ENCODE measurements around the gene MAPK10.

The MAPK10 gene

GRCh38 chr4:86389664-86390063 lies 29.8 kb upstream of the MAPK10 start:
- CTCF ChIA-PET: no interaction called here
- no peak for DNase-seq (ENCODE audit: low read depth, low spot score)
- TF ChIP-seq CTCF (IDR thresholded peaks at IDR 0.05; ENCODE audit: insufficient read depth, low read length, missing control alignments): no peak
- POLR2A ChIA-PET: no interaction called here
- H3K4me3 ChIP-seq (ENCODE audit: low read depth, low read length): no peak overlapping the region

DNA sequence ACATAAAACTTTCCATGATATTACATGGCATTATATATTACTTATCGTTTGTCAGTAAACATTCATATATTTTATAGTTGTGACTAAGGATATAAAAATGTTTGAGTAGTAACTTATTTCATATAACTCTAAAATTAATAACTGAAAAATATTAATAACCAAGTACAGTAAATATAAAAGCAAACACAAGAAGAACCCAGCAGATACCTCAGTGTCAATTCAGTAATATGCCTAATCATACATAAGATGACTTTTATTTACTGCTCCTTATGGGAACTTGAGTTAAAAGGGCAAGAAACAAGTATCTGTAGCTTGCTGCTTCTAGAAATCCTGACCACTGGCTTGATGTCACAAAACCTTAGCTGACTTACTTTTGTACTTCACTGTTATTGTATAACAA lies 28.4 kb upstream of the MAPK10 start:
- no peak for TF ChIP-seq CTCF (IDR thresholded peaks at IDR 0.05; ENCODE audit: insufficient read depth, low read length, missing control alignments)
- ChIA-PET CTCF (no interaction called here), POLR2A (no interaction called here)
- DNase-seq (ENCODE audit: low read depth, low spot score): no peak
- H3K4me3 ChIP-seq (ENCODE audit: low read depth, low read length): no peak overlapping the region

DNA sequence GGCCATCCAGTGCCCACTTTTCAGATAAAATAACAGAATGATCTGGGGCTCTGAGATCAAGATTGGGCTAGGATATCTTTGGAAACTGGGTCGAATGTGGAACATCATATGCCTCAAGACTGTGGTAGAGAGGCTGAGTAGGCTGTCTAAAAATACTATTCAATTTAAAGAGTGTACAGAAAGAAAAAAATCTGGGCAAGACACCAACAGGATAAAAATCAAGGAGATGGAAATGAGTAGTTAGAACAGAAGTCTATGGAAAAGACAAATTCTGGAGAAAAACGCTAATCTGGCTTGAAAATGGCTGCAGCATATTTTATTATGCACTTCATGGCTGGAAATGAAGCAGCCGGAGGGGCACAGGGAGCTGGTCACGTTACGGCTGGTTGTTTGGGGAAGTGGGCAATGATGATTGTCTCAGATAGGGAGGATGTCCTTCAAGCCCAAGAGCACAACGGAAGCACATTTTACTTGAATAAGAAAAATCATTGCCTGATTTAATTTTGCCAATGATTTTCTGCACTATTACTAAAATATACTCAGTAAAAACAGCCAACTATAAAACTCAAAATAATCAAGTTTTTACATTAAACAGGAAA lies 27.1 kb upstream of the MAPK10 start:
- no peak for DNase-seq (ENCODE audit: low read depth, low spot score)
- H3K4me3 ChIP-seq (ENCODE audit: low read depth, low read length): no peak overlapping the region
- no peak for TF ChIP-seq CTCF (IDR thresholded peaks at IDR 0.05; ENCODE audit: insufficient read depth, low read length, missing control alignments)
- ChIA-PET CTCF (no interaction called here), POLR2A (no interaction called here)

DNA sequence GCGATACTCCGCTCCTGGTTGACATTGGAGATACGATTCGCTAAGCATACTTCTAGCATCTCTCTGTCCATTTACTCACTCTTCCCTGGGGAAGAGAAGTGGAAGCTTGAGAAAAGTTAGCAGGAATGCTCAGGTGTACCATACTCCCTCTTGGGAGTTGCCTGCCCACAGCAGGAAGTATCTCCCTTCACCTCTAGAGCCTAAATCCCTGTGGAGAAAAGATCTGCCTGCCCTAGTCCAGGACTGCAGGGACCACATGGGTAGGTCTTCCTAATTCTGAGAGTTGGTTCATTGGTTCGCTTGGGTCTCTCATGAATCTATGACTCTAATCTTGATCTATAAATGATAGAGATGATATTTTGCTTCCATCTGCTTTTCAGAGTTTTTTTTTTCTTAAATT lies 26.3 kb upstream of the MAPK10 start:
- ChIA-PET CTCF (no interaction called here), POLR2A (no interaction called here)
- no peak for DNase-seq (ENCODE audit: low read depth, low spot score)
- H3K4me3 ChIP-seq (ENCODE audit: low read depth, low read length): no peak overlapping the region
- no peak for TF ChIP-seq CTCF (IDR thresholded peaks at IDR 0.05; ENCODE audit: insufficient read depth, low read length, missing control alignments)

DNA sequence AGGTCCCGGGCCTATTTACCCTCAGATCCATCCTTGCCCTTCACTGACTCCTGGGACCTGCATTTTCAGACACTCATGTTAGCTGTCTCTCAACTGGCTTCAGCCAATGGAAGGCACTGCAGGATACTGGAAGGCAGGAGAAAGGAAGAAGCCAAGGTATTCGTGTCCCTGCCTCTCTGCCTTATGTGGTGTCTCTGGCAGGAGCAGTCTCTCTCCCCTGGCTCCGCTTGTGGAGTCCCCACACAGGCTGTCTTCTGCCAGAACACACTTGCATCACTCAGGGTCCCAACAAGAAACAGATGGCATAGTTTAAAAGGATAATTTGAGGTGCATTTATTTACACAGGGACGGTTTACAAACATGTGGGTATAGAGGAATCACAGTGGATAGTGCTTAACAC lies 21.6 kb upstream of the MAPK10 start:
- no peak for DNase-seq (ENCODE audit: low read depth, low spot score)
- POLR2A ChIA-PET: no interaction called here
- no peak overlapping the region for H3K4me3 ChIP-seq (ENCODE audit: low read depth, low read length)
- TF ChIP-seq CTCF (IDR thresholded peaks at IDR 0.05; ENCODE audit: insufficient read depth, low read length, missing control alignments): no peak
- CTCF ChIA-PET: no interaction called here

DNA sequence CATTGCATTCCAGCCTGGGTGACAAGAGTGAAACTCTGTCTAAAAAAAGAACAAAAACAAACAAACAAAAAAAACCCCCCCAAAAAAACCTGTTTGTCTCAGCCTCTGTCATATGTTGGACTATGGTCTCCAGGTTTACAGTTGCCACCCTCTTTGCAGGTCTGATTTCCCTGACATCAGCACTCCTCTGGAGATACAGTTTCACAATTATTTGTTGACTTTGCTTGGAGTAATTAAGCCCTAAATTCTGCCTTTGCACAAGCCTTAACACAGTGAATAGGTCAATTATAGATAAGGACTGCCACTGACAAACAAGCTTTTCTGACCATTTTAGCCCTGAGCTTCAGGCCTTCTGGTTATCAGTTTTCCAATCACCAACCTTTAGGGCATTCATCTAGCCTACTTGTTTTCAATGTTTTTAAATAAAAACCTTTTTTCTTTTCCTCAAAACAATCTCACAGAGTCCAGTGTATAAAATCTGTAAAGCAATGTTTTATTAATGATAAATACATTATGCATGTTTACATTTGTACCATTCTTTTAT lies 20.4 kb upstream of the MAPK10 start:
- ChIA-PET CTCF (no interaction called here), POLR2A (no interaction called here)
- TF ChIP-seq CTCF (IDR thresholded peaks at IDR 0.05; ENCODE audit: insufficient read depth, low read length, missing control alignments): no peak
- no peak overlapping the region for H3K4me3 ChIP-seq (ENCODE audit: low read depth, low read length)
- no peak for DNase-seq (ENCODE audit: low read depth, low spot score)

Measured in AG04449 (cell line).